SK-N-SH (cell line): ENCODE data around the gene RAB4A. TPM values are rescaled to one million over a fixed set of nuclear protein-coding genes. Genes with fewer than 3 reads are reported as not detected.

Experiments
- CTCF ChIA-PET: fragments of 300-600, 350-600 bp; formaldehyde crosslinking; extraction: SDS; loops from one replicate; lab custom pipeline; 2021; lab: Yijun Ruan, JAX
- POLR2A ChIA-PET: fragments of 350-600 bp; sonication (Branson Sonifier 250); formaldehyde crosslinking; extraction: SDS; loops from one replicate; lab custom pipeline; 2020; ENCODE audit warnings: antibody characterized with exemption, inconsistent platforms; lab: Yijun Ruan, JAX
- DNase-seq: peaks from one replicate; pipeline ENCODE4 v3.0.0; 2012
- H2AFZ ChIP-seq: fragments of 200-600 bp; sonication (generic); 2 replicates; pipeline ENCODE4 v1.8.1; 2016; ENCODE audit warnings: antibody characterized with exemption, mild to moderate bottlenecking, low read depth
- H3F3A ChIP-seq: fragments of 200-600 bp; sonication (generic); replicated peaks from 2 replicates; pipeline ENCODE3; 2016; ENCODE audit warnings: antibody characterized with exemption, mild to moderate bottlenecking; ENCODE audit not compliant: insufficient read depth
- H3K27ac ChIP-seq, 2 experiments: fragments of 200-500 bp in 1 of 2; fragments of 200-600 bp in 1 of 2; sonication (Bioruptor generic) in 1 of 2; sonication (generic), shearing (Covaris generic) in 1 of 2; 2 replicates each; pipeline versions ENCODE4 v1.5.1 to v1.6.1; 2014 to 2016; ENCODE audit warnings: low read depth in 2 of 2, inconsistent platforms in 1 of 2, low read length in 1 of 2, mild to moderate bottlenecking in 1 of 2, mixed read lengths in 1 of 2
- H3K27me3 ChIP-seq: fragments of 200-600 bp; sonication (generic), shearing (Covaris generic); 2 replicates; pipeline ENCODE4 v1.6.1; 2016; ENCODE audit warnings: mixed run types; ENCODE audit not compliant: insufficient read depth
- H3K36me3 ChIP-seq, 2 experiments: fragments of 200-500 bp in 1 of 2; fragments of 200-600 bp in 1 of 2; sonication (Bioruptor generic) in 1 of 2; sonication (generic) in 1 of 2; replicated peaks in 1 of 2; 2 replicates each; pipeline versions ENCODE3 to v1.5.1; 2014 to 2016; ENCODE audit warnings: low read length in 1 of 2, mild to moderate bottlenecking in 1 of 2; ENCODE audit not compliant: insufficient read depth in 2 of 2, control insufficient read depth in 1 of 2
- H3K4me1 ChIP-seq, 2 experiments: fragments of 200-500 bp in 1 of 2; fragments of 200-600 bp in 1 of 2; sonication (Bioruptor generic) in 1 of 2; sonication (generic), shearing (Covaris generic) in 1 of 2; 2 replicates each; pipeline versions ENCODE4 v1.5.1 to v1.6.1; 2014 to 2016; ENCODE audit warnings: low read depth in 1 of 2, low read length in 1 of 2, mixed run types in 1 of 2; ENCODE audit not compliant: insufficient read depth in 2 of 2, control insufficient read depth in 1 of 2
- H3K4me2 ChIP-seq: fragments of 200-600 bp; sonication (generic), shearing (Covaris generic); 2 replicates; pipeline ENCODE4 v1.6.1; 2017; ENCODE audit warnings: mixed run types
- H3K4me3 ChIP-seq, 2 experiments: fragments of 200-500 bp in 1 of 2; fragments of 200-600 bp in 1 of 2; sonication (Bioruptor generic) in 1 of 2; sonication (generic), shearing (Covaris generic) in 1 of 2; 2 replicates each; pipeline versions ENCODE4 v1.5.1 to v1.8.1; 2014 to 2016; ENCODE audit warnings: low read depth in 2 of 2, inconsistent platforms in 1 of 2, low read length in 1 of 2, mild to moderate bottlenecking in 1 of 2, mixed read lengths in 1 of 2, moderate library complexity in 1 of 2
- H3K79me2 ChIP-seq: fragments of 200-600 bp; sonication (generic); 2 replicates; pipeline ENCODE4 v1.8.1; 2017; ENCODE audit warnings: mild to moderate bottlenecking; ENCODE audit not compliant: insufficient read depth
- H3K9ac ChIP-seq: fragments of 200-600 bp; sonication (generic); 2 replicates; pipeline ENCODE4 v1.6.1; 2017; ENCODE audit warnings: mixed run types
- H3K9me2 ChIP-seq: fragments of 200-600 bp; sonication (generic); 2 replicates; pipeline ENCODE4 v1.6.1; 2017; ENCODE audit warnings: mixed run types
- H3K9me3 ChIP-seq: fragments of 200-600 bp; sonication (generic); 2 replicates; pipeline ENCODE4 v1.6.1; 2017; ENCODE audit warnings: mixed run types, mild to moderate bottlenecking, moderate library complexity
- H4K20me1 ChIP-seq: fragments of 200-600 bp; sonication (generic); 2 replicates; pipeline ENCODE4 v1.6.1; 2017; ENCODE audit warnings: mild to moderate bottlenecking, mixed run types; ENCODE audit not compliant: insufficient read depth
- EP300 ChIP-seq, 2 experiments: IDR thresholded peaks; 2 replicates each; pipeline versions ENCODE4 v1.4.0 to v1.6.1; 2012; ENCODE audit warnings: borderline replicate concordance in 1 of 2, low read depth in 1 of 2, low read length in 1 of 2
- FOSL2 ChIP-seq: IDR thresholded peaks from 2 replicates; pipeline ENCODE4 v1.4.0; 2012; ENCODE audit warnings: low read depth, mild to moderate bottlenecking, moderate library complexity, borderline replicate concordance
- MEF2A ChIP-seq: IDR thresholded peaks from 2 replicates; pipeline ENCODE4 v1.4.0; 2012; ENCODE audit warnings: low read depth, borderline replicate concordance
- MXI1 ChIP-seq: IDR thresholded peaks from 2 replicates; pipeline ENCODE4 v1.6.1; 2012; ENCODE audit warnings: mild to moderate bottlenecking, low read depth, low read length, improper control_type of control experiment
- RAD21 ChIP-seq: IDR thresholded peaks from 2 replicates; pipeline ENCODE4 v1.6.1; 2012; ENCODE audit warnings: mild to moderate bottlenecking, low read length
- RXRA ChIP-seq: IDR thresholded peaks from 2 replicates; pipeline ENCODE4 v1.4.0; 2012; ENCODE audit warnings: low read depth, mild to moderate bottlenecking, borderline replicate concordance
- SIN3A ChIP-seq: IDR thresholded peaks from 2 replicates; pipeline ENCODE4 v1.6.1; 2012; ENCODE audit warnings: low read depth, mild to moderate bottlenecking, low read length, moderate library complexity, borderline replicate concordance
- SMC3 ChIP-seq: IDR thresholded peaks from 2 replicates; pipeline ENCODE4 v1.6.1; 2012; ENCODE audit warnings: low read depth, low read length, improper control_type of control experiment
- TAF1 ChIP-seq: IDR thresholded peaks from 2 replicates; pipeline ENCODE4 v1.6.1; 2012; ENCODE audit warnings: low read depth, mild to moderate bottlenecking, low read length, moderate library complexity, borderline replicate concordance
- YY1 ChIP-seq: IDR thresholded peaks from 2 replicates; pipeline ENCODE4 v1.4.0; 2012; ENCODE audit warnings: low read depth, mild to moderate bottlenecking
- WGBS: methylation state at CpG from one replicate; pipeline ENCODE4 v1.1.6; 2017; ENCODE audit warnings: low lambda C conversion rate; 5-methylcytosine and 5-hydroxymethylcytosine counted together
- polyA plus RNA-seq, 3 experiments: library from polyadenylated mRNA; depleted of rRNA; stranded (reverse); fragments of >200 nt; gene quantifications; 2 replicates each; pipeline ENCODE4 v1.2.3, GENCODE V29; 2012
- TF ChIP-seq, protein P1 (sequence below): fragments of 200-600 bp; sonication (generic); IDR thresholded peaks from 2 replicates; pipeline ENCODE4 v1.6.1; 2017; ENCODE audit warnings: antibody characterized with exemption, mild to moderate bottlenecking, moderate library complexity
- TF ChIP-seq, protein P2 (sequence below): IDR thresholded peaks from 2 replicates; pipeline ENCODE4 v1.4.0; 2012; ENCODE audit warnings: low read depth, borderline replicate concordance
- TF ChIP-seq, protein P3 (sequence below): IDR thresholded peaks from 2 replicates; pipeline ENCODE4; 2012
- TF ChIP-seq, protein P4 (sequence below): IDR thresholded peaks from 2 replicates; pipeline ENCODE4 v1.4.0; 2012; ENCODE audit warnings: low read depth

The RAB4A gene
- polyA plus RNA-seq, 1 of the 3 experiments (the other 2 are of a cell fraction): 28.1 TPM

DNA sequence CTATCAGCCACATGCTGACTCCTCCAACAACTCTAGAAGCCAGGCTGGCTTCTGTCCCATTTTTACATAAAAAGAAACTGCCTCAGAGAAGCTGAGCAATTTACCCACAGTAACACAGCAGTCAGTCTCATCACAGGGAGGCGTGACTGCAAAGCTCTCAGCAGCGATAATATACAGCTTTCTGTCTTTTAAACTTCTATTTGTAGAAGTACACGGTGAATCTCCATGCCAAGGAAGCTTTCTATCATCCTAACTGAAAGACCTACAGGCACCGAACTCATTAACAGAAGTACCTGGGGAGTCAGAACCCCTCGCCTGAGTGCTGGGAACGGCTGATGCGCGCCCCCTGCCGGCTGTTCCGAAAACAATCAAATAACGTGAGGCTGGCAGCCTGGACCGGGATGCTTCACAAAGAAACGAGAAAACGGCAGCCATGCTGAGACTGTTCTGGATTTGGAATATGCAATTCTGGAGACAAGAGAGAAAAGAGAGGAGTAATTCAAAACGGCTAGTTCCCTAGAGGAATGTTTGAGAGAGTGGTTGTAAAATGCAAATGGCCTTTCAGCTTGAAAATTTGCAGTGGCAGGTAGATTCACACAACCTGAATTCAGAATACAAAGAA lies 43.5 kb upstream of the RAB4A start:
- Histone ChIP-seq H4K20me1 (no peaks in the 10 kb centered on the region), H3K9me2 (no peaks in the 10 kb centered on the region), H3K27me3 (peaks cover 6% of the 10 kb centered on the region; the same call in 1 of the 2 replicates), H3K9me3 (no peaks in the 10 kb centered on the region), H3K4me2 (no peak overlapping the region), H3K79me2 (no peaks in the 10 kb centered on the region), H3K36me3 (no peaks in the 10 kb centered on the region), H3F3A (no peaks in the 10 kb centered on the region), H3K27ac (no peak overlapping the region), H3K9ac (no peak overlapping the region), H3K4me3 (peak overlapping the region in 1 of 2 experiments; percentile 38; a peak in 1 of 4 replicates), H3K4me1 (peaks cover 6 to 7% of the 10 kb centered on the region in 2 experiments; a peak in 3 of 4 replicates), H2AFZ (peak overlapping the region; percentile 42; the same call in 1 of the 2 replicates)
- WGBS: 11% methylated on average over 15 of the region's 15 CpGs
- POLR2A ChIA-PET: interaction anchor here (1.4 kb wide), 1 partner anchor 492 kb away, joined by 3 read pairs; the partner anchor contains the start of gene RHOU
- TF ChIP-seq RAD21: peak; percentile 95
- TF ChIP-seq YY1: 0 out of 2 replicates have a peak, but pooled peaks have one; percentile 41
- TF ChIP-seq, protein P1, sequence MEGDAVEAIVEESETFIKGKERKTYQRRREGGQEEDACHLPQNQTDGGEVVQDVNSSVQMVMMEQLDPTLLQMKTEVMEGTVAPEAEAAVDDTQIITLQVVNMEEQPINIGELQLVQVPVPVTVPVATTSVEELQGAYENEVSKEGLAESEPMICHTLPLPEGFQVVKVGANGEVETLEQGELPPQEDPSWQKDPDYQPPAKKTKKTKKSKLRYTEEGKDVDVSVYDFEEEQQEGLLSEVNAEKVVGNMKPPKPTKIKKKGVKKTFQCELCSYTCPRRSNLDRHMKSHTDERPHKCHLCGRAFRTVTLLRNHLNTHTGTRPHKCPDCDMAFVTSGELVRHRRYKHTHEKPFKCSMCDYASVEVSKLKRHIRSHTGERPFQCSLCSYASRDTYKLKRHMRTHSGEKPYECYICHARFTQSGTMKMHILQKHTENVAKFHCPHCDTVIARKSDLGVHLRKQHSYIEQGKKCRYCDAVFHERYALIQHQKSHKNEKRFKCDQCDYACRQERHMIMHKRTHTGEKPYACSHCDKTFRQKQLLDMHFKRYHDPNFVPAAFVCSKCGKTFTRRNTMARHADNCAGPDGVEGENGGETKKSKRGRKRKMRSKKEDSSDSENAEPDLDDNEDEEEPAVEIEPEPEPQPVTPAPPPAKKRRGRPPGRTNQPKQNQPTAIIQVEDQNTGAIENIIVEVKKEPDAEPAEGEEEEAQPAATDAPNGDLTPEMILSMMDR: peak; percentile 95
- no peak for TF ChIP-seq SIN3A
- TF ChIP-seq SMC3: peak; percentile 95
- no peak for TF ChIP-seq MXI1
- DNase-seq: peak; percentile 87
- CTCF ChIA-PET: interaction anchor here (0.6 to 8.8 kb wide), 88 partner anchors 9 to 564 kb away, joined by 3 to 78 read pairs (median 4); partner anchors contain the start of gene RHOU

DNA sequence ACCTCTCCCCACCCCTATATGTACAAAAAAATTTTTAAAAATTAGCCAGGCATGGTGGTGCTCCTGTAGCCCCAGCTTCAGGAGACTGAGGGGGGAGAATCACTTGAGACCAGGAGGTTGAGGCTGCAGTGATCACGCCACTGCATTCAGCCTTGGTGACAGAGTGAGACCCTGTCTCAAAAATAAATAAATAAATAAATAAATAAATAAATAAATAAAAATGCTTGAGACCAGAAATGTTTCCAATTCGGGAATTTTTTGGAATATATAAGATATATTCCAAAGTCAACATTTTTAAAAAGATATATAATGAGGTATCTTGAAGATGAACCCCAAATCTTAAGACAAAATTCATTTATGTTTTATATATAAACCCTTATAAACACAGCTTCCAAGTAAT lies 42.4 kb upstream of the RAB4A start:
- no peaks in the 10 kb centered on the region for H3F3A ChIP-seq
- H3K79me2 ChIP-seq: no peaks in the 10 kb centered on the region
- TF ChIP-seq EP300 (IDR thresholded peaks at IDR 0.05; ENCODE audit: borderline replicate concordance in 1 of 2, low read depth in 1 of 2, low read length in 1 of 2) (no peak), FOSL2 (no peak), MEF2A (no peak), TAF1 (no peak), RXRA (no peak)
- TF ChIP-seq, protein P2, sequence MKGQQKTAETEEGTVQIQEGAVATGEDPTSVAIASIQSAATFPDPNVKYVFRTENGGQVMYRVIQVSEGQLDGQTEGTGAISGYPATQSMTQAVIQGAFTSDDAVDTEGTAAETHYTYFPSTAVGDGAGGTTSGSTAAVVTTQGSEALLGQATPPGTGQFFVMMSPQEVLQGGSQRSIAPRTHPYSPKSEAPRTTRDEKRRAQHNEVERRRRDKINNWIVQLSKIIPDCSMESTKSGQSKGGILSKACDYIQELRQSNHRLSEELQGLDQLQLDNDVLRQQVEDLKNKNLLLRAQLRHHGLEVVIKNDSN: no peak
- TF ChIP-seq, protein P3, sequence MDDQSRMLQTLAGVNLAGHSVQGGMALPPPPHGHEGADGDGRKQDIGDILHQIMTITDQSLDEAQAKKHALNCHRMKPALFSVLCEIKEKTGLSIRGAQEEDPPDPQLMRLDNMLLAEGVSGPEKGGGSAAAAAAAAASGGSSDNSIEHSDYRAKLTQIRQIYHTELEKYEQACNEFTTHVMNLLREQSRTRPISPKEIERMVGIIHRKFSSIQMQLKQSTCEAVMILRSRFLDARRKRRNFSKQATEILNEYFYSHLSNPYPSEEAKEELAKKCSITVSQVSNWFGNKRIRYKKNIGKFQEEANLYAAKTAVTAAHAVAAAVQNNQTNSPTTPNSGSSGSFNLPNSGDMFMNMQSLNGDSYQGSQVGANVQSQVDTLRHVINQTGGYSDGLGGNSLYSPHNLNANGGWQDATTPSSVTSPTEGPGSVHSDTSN: no peak
- TF ChIP-seq, protein P4, sequence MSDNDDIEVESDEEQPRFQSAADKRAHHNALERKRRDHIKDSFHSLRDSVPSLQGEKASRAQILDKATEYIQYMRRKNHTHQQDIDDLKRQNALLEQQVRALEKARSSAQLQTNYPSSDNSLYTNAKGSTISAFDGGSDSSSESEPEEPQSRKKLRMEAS: no peak
- TF ChIP-seq, all 33 proteins: peak for 0
- Histone ChIP-seq H3K4me1 (peaks cover 5 to 6% of the 10 kb centered on the region in 2 experiments; a peak in 3 of 4 replicates), H2AFZ (no peak overlapping the region), H3K4me3 (no peak overlapping the region), H3K9me3 (no peaks in the 10 kb centered on the region), H3K4me2 (no peak overlapping the region), H3K9ac (no peak overlapping the region), H3K27ac (no peak overlapping the region), H4K20me1 (no peaks in the 10 kb centered on the region), H3K27me3 (peaks cover 6% of the 10 kb centered on the region; the same call in 1 of the 2 replicates), H3K36me3 (no peaks in the 10 kb centered on the region), H3K9me2 (no peaks in the 10 kb centered on the region)
- ChIA-PET POLR2A (no interaction called here), CTCF (interaction anchor here (0.6 to 8.8 kb wide), 33 partner anchors 15 to 565 kb away, joined by 3 to 78 read pairs (median 5); partner anchors contain the start of gene RHOU)
- DNase-seq: no peak
- WGBS: 42% methylated on average over 2 of the region's 2 CpGs
